Measurements from ENCODE around the gene ABCA3. TPM values are rescaled to one million over a fixed set of nuclear protein-coding genes. Genes with fewer than 3 reads are reported as not detected.
A peak's percentile ranks its signal among the peaks of the same experiment; 100 is the strongest.

ABCA3 gene
- total and polyA plus RNA-seq, 12 donors = 3.3 to 30.8 (median 21.6) TPM

GRCh38 chr16:2299121-2299914, 41.2 kb downstream of the ABCA3 start:
- 82 to 91% (median 89%) methylated on average over 20 to 31 of the region's 31 CpGs for WGBS, 4 donors
- no peaks in the 10 kb centered on the region for H3K36me3 ChIP-seq (replicated peaks in 1 of 2)
- no peak for TF ChIP-seq POLR2A (IDR thresholded peaks at IDR 0.05)
- no peak for TF ChIP-seq CTCF (IDR thresholded peaks at IDR 0.05)
- H3K4me3 ChIP-seq = no peak overlapping the region
- no peaks in the 10 kb centered on the region for H3K27me3 ChIP-seq
- DNase-seq = no peak
- no peaks in the 10 kb centered on the region for H3K9me3 ChIP-seq (replicated peaks in 1 of 3)
- H3K4me1 ChIP-seq (replicated peaks in 1 of 2) = peaks cover 0 to 5% of the 10 kb centered on the region in 2 donors
- intact Hi-C loops (cut with DNase I) = loop anchor here in 1 of 2 donors (10.0 kb wide), 1 partner anchor 195 kb away; no protein-coding TSS in a partner anchor
- H3K27ac ChIP-seq = no peak overlapping the region

DNA sequence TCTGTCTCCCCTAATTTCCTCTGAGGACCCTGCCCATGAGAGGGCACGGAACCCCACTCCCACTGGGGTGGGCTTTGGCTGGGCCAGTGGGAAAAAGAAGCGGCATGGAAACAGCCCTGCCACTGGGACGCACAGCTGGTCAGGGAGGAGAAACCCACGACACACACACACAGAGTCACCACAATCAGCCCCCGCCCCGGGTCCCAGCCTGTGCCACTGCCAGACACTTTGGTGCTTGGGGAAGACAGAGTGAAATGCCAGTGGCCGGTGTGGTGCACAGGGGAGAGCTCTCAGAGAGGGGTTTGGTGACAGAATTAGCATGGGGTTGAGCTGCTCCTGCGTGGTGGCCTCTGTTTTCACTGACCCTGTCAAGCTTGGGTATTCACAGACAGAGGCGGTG, 41.9 kb downstream of the ABCA3 start:
- peaks cover 0 to 5% of the 10 kb centered on the region in 2 donors for H3K4me1 ChIP-seq (replicated peaks in 1 of 2)
- H3K27ac ChIP-seq = no peak overlapping the region
- intact Hi-C loops (cut with DNase I) = loop anchor here in 1 of 2 donors (10.0 kb wide), 1 partner anchor 196 kb away; no protein-coding TSS in a partner anchor
- H3K36me3 ChIP-seq (replicated peaks in 1 of 2) = no peaks in the 10 kb centered on the region
- H3K4me3 ChIP-seq = no peak overlapping the region
- no peaks in the 10 kb centered on the region for H3K27me3 ChIP-seq
- 89 to 100% (median 92%) methylated on average over 6 to 9 of the region's 9 CpGs for WGBS, 4 donors
- no peaks in the 10 kb centered on the region for H3K9me3 ChIP-seq (replicated peaks in 1 of 3)
- TF ChIP-seq CTCF (IDR thresholded peaks at IDR 0.05) = no peak
- no peak for TF ChIP-seq POLR2A (IDR thresholded peaks at IDR 0.05)
- DNase-seq = no peak

DNA sequence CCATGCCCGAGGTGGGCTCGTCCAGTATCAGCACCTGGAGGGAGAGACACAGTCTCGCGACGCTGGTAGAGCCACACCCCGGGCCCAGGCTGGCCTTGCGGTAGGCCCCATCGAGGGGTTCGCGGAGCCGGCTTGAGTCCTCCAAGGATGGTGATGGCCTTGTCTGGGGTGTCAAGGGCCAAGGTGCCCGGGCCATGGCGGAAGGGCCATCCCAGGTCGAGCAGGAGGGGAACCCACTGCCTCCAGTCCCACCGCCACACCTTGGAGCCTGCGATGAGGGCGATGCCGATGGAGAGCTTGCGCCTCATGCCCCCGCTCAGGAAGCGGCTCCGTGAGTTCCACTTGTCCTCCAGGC, 43.0 kb downstream of the ABCA3 start:
- TF ChIP-seq CTCF (IDR thresholded peaks at IDR 0.05) (no peak), POLR2A (IDR thresholded peaks at IDR 0.05) (no peak)
- Histone ChIP-seq H3K27me3 (no peaks in the 10 kb centered on the region), H3K4me1 (replicated peaks in 1 of 2) (peaks cover 0 to 5% of the 10 kb centered on the region in 2 donors), H3K4me3 (no peak overlapping the region), H3K27ac (peak overlapping the region in 1 of 5 donors; percentile 91), H3K9me3 (replicated peaks in 1 of 3) (no peaks in the 10 kb centered on the region), H3K36me3 (replicated peaks in 1 of 2) (no peaks in the 10 kb centered on the region)
- intact Hi-C loops (cut with DNase I) = loop anchor here in 1 of 2 donors (10.0 kb wide), 1 partner anchor 197 kb away; no protein-coding TSS in a partner anchor
- WGBS, 4 donors = 92 to 99% (median 96%) methylated on average over 12 to 22 of the region's 22 CpGs
- no peak for DNase-seq

DNA sequence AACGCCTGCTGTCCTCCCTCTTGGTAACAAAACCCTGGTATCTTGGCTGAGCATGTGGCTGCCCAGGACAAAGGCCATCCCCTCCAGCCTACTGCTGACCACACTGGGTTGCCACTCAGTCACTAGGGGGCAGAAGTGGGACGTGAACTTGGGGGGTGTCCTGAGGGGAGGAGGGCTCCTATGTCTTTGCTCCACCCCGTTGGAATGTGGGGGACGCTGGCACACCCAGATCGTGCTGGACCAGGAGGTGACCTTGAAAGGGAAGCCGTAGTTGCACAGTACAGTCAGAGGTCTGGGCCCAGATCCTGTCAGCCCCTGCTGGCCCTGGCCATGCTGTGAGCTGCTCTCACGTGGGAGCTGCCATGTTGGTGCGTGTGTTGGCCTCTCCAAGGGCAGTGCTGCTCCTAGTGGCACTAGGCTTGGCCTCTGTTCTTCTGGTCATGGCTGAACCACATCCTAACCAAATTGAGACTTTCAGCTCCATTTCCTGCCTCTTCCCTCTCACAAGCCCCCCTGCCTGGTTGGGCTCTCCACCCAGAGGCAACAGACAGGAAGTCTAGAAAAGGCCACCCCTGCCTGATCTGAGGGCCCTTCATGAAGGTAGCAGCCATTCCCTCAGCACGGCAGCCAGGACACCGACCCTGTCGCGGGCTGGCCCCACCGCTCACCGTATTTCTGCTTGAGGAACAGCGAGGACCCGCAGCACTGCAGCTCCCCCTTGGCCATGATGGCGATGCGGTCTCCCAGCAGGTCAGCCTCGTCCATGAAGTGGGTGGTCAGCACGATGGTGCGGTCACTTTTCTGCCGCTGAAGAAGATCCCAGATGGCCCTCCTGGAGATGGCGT, 43.6 kb downstream of the ABCA3 start:
- Histone ChIP-seq H3K27ac (peak overlapping the region in 4 of 5 donors; percentile 57 to 91 (median 66)), H3K4me3 (no peak overlapping the region), H3K27me3 (no peaks in the 10 kb centered on the region), H3K36me3 (replicated peaks in 1 of 2) (no peaks in the 10 kb centered on the region), H3K9me3 (replicated peaks in 1 of 3) (no peaks in the 10 kb centered on the region), H3K4me1 (replicated peaks in 1 of 2) (peaks cover 0 to 5% of the 10 kb centered on the region in 2 donors)
- 73 to 100% (median 74%) methylated on average over 1 to 23 of the region's 23 CpGs for WGBS, 4 donors
- TF ChIP-seq CTCF (IDR thresholded peaks at IDR 0.05) (peak; percentile 49 to 81 (median 72)), POLR2A (IDR thresholded peaks at IDR 0.05) (no peak)
- DNase-seq = peak; percentile 76 to 96 (median 92)
- intact Hi-C loops (cut with DNase I) = loop anchor here in 1 of 2 donors (10.0 kb wide), 1 partner anchor 198 kb away; no protein-coding TSS in a partner anchor

Measured in adrenal gland (tissue), 12 donors.